Activated T-cell treated with anti-CD3 and anti-CD28 coated beads, Interleukin-2, amount 50 U/mL, for 24 hours (primary cell): ENCODE results near the gene CD4.
A peak's percentile ranks its signal among the peaks of the same experiment; 100 is the strongest.

Source experiments
- DNase-seq: peaks from one replicate; pipeline ENCODE4 v3.0.0-alpha.2; 2020
- H3K27ac Mint-ChIP-seq: 2 replicates; pipeline ENCODE4 v1.8.0; 2020; ENCODE audit warnings: mild to moderate bottlenecking, mixed read lengths
- H3K27me3 Mint-ChIP-seq: 2 replicates; pipeline ENCODE4 v1.8.0; 2020; ENCODE audit warnings: mixed read lengths
- H3K36me3 Mint-ChIP-seq: 2 replicates; pipeline ENCODE4 v1.8.0; 2020; ENCODE audit warnings: low read depth, mixed read lengths
- H3K4me1 Mint-ChIP-seq: 2 replicates; pipeline ENCODE4 v1.8.0; 2020; ENCODE audit warnings: low read depth, mixed read lengths
- H3K4me3 Mint-ChIP-seq: 2 replicates; pipeline ENCODE4 v1.8.0; 2020; ENCODE audit warnings: mild to moderate bottlenecking, moderate library complexity, mixed read lengths
- H3K9me3 Mint-ChIP-seq: 2 replicates; pipeline ENCODE4 v1.8.0; 2020; ENCODE audit warnings: mixed read lengths

Gene CD4

GRCh38 chr12:6843118-6843902, 54.0 kb downstream of the CD4 start:
- Mint-ChIP-seq H3K4me1 (no peaks in the 10 kb centered on the region), H3K4me3 (no peak overlapping the region)

DNA sequence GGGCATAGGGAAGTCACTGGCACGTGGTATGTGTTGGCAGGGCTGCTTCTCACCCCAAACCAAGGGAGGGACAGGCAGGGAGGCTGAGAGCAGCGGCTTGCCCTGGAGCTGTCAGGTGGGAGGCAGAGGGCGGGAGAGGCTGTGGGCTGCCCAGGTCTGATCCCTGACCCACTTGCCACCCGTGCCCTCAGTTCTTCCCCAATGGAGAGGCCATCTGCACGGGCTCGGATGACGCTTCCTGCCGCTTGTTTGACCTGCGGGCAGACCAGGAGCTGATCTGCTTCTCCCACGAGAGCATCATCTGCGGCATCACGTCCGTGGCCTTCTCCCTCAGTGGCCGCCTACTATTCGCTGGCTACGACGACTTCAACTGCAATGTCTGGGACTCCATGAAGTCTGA, 56.1 kb downstream of the CD4 start:
- H3K36me3 Mint-ChIP-seq: peaks cover 34% of the 10 kb centered on the region
- no peak overlapping the region for H3K4me3 Mint-ChIP-seq
- no peaks in the 10 kb centered on the region for H3K9me3 Mint-ChIP-seq
- H3K4me1 Mint-ChIP-seq: peaks cover 9% of the 10 kb centered on the region
- no peak for DNase-seq
- no peaks in the 10 kb centered on the region for H3K27me3 Mint-ChIP-seq
- no peak overlapping the region for H3K27ac Mint-ChIP-seq

More at GRCh38 chr12:6843118-6843902, 54.0 kb downstream of the CD4 start:
- no peak overlapping the region for H3K27ac Mint-ChIP-seq
- peaks cover 20% of the 10 kb centered on the region for H3K36me3 Mint-ChIP-seq
- H3K27me3 Mint-ChIP-seq: no peaks in the 10 kb centered on the region
- no peaks in the 10 kb centered on the region for H3K9me3 Mint-ChIP-seq
- no peak for DNase-seq

- H3K4me3 Mint-ChIP-seq: no peak overlapping the region
- H3K9me3 Mint-ChIP-seq: no peaks in the 10 kb centered on the region
- peaks cover 14% of the 10 kb centered on the region for H3K4me1 Mint-ChIP-seq
- no peak overlapping the region for H3K27ac Mint-ChIP-seq
- peaks cover 39% of the 10 kb centered on the region for H3K36me3 Mint-ChIP-seq
- no peak for DNase-seq
- no peaks in the 10 kb centered on the region for H3K27me3 Mint-ChIP-seq
Measured at GRCh38 chr12:6846316-6846869, 57.1 kb downstream of the CD4 start.

DNA sequence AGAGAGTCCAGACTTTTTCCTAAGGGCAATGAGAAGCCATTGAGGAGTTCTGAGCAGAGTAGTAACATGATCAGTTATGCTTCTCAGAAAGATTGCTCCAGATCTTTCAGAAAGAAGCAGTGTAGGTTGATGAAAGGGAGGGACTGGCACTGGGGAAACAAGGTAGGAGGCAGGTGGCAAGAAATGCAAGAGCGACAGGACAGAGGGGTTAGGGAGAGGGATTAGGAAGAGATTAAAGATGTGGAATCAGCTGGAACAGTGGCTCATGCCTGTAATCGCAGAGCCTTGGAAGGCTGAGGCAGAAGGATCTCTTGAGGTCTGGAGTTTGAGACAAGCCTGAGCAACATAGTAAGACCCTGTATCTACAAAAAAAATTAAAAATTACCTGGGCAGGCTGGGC, 58.3 kb downstream of the CD4 start:
- DNase-seq: no peak
- no peaks in the 10 kb centered on the region for H3K27me3 Mint-ChIP-seq
- H3K9me3 Mint-ChIP-seq: no peaks in the 10 kb centered on the region
- H3K4me3 Mint-ChIP-seq: no peak overlapping the region
- H3K36me3 Mint-ChIP-seq: peaks cover 47% of the 10 kb centered on the region
- H3K4me1 Mint-ChIP-seq: peaks cover 17% of the 10 kb centered on the region
- no peak overlapping the region for H3K27ac Mint-ChIP-seq

DNA sequence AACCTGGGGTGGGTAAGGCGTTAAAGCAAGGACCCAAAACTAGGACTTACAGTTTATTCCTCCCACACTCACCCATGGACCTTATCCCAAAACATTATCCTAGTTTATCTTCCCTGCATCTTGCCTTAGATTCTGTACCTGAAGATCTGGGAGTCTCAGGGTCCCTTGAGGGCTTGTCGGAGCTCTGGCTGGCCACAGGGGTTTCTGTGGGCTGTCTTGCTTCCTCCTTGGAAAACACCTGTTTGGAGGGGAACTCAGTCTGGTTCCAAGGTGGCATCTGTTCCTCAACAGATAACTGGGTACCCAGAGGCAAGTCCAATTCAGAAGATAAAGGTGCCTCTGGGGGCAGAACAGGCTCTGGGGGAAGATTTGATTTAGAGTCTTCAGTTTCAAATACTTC, 60.1 kb downstream of the CD4 start:
- DNase-seq: no peak
- peaks cover 63% of the 10 kb centered on the region for H3K36me3 Mint-ChIP-seq
- no peaks in the 10 kb centered on the region for H3K9me3 Mint-ChIP-seq
- H3K4me3 Mint-ChIP-seq: peak overlapping the region; percentile 89
- H3K4me1 Mint-ChIP-seq: peaks cover 32% of the 10 kb centered on the region
- no peaks in the 10 kb centered on the region for H3K27me3 Mint-ChIP-seq
- H3K27ac Mint-ChIP-seq: peak overlapping the region; percentile 72

- H3K4me1 Mint-ChIP-seq: peaks cover 36% of the 10 kb centered on the region
- peak overlapping the region; percentile 85 for H3K27ac Mint-ChIP-seq
- DNase-seq: no peak
- H3K27me3 Mint-ChIP-seq: no peaks in the 10 kb centered on the region
- peak overlapping the region; percentile 89 for H3K4me3 Mint-ChIP-seq
- H3K9me3 Mint-ChIP-seq: no peaks in the 10 kb centered on the region
- peaks cover 68% of the 10 kb centered on the region for H3K36me3 Mint-ChIP-seq
Measured at GRCh38 chr12:6849976-6850560, 60.7 kb downstream of the CD4 start.

DNA sequence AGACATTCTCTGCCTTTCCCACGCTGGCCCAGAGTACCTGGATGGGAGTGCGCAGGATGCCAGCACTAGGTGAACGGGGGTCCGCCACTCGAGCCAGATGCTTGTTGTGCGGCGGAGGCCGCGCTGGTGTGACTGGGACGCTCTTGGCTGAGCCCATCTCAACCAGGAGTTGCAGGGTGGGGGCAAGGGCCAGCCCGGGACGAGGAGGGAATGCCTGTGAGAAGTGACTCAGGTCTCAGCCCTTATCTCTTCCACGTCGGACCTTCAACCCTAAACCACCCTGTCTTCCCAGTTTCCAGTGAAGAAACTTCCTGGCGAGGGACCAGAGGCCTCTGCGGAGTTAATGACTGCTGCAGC, 61.4 kb downstream of the CD4 start:
- peaks cover 73% of the 10 kb centered on the region for H3K36me3 Mint-ChIP-seq
- no peaks in the 10 kb centered on the region for H3K27me3 Mint-ChIP-seq
- H3K9me3 Mint-ChIP-seq: no peaks in the 10 kb centered on the region
- H3K4me3 Mint-ChIP-seq: peak overlapping the region; percentile 89
- peaks cover 38% of the 10 kb centered on the region for H3K4me1 Mint-ChIP-seq
- no peak for DNase-seq
- H3K27ac Mint-ChIP-seq: peak overlapping the region; percentile 98

- Mint-ChIP-seq H3K4me1 (peaks cover 38% of the 10 kb centered on the region), H3K27ac (peak within 1 kb of the TSS; percentile 98), H3K4me3 (peak within 1 kb of the TSS; percentile 89), H3K9me3 (no peaks in the 10 kb centered on the region), H3K36me3 (peaks cover 78% of the 10 kb centered on the region), H3K27me3 (no peaks in the 10 kb centered on the region)
- peak; percentile 89 for DNase-seq
Measured at GRCh38 chr12:6851153-6851920, 62.0 kb downstream of the CD4 start, which contains the start of gene CDCA3. TSS of gene CDCA3 (minus strand) at chr12:6851286. CDS start at chr12:6850952, 334 bp downstream.

- Mint-ChIP-seq H3K27me3 (no peaks in the 10 kb centered on the region), H3K4me1 (peaks cover 38% of the 10 kb centered on the region), H3K36me3 (peaks cover 78% of the 10 kb centered on the region), H3K4me3 (peak within 1 kb of the TSS; percentile 89), H3K9me3 (no peaks in the 10 kb centered on the region), H3K27ac (peak within 1 kb of the TSS; percentile 98)
- peak; percentile 97 for DNase-seq
Measured at GRCh38 chr12:6851921-6852650, 62.8 kb downstream of the CD4 start, which contains the start of gene USP5. TSS of gene USP5 (plus strand) at chr12:6852150. CDS start at chr12:6852180, 30 bp downstream.

DNA sequence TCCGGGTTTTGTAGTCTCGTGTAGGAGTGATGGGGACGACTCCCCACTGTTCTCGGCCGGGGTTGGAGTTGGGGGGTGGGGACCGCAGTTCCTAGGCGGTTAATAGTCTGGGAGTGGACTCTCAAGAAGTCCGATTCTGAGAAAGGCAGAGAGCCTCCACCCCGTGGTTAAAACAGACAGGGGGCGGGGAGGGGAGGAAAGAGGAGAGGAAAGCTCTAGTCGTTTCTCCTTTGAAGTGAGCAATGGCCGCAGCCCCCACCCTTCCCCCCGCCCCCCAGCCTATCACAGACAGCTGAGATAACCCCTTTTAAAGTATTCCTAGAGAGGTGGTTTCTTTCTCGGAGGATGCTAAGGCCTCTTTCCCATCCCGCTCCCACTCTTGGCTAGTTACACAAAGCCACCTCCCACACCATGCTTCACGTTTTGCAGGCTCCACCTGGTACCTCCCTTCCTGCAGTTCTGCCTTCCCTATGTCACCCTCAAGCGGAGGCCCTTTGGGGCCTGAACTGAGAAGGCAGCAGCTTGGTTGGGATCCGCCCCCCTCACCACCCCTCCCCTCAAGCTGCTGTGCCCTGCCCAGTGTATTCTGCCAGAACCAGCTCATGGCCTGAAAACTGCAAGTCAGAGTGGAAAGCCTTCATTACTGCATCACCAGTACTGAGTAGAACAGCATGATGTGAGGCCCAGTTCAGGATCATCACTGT, 63.5 kb downstream of the CD4 start:
- peaks cover 79% of the 10 kb centered on the region for H3K36me3 Mint-ChIP-seq
- peak overlapping the region; percentile 98 for H3K27ac Mint-ChIP-seq
- peak; percentile 82 for DNase-seq
- peaks cover 38% of the 10 kb centered on the region for H3K4me1 Mint-ChIP-seq
- no peaks in the 10 kb centered on the region for H3K9me3 Mint-ChIP-seq
- H3K4me3 Mint-ChIP-seq: peak overlapping the region; percentile 89
- H3K27me3 Mint-ChIP-seq: no peaks in the 10 kb centered on the region

DNA sequence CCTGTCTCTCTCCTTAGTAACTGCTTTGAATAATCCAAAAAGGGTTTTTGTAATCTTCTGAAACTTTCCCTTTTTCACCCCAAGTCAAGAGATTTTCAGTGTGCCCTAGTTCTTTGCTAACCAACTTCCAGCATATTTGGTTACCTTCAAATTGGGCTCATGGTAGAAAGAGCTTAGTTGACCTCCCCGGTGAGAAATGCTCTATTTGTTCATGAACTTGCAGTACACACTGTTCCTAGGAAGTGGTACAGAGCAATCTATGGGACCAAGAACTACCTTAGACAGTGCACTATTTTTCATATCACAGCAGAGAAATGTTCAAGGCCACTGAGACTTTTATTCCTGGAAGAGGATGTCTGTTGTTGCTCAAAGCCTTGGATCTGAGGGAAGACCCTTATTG, 64.3 kb downstream of the CD4 start:
- Mint-ChIP-seq H3K27ac (peak overlapping the region; percentile 98), H3K36me3 (peaks cover 82% of the 10 kb centered on the region), H3K9me3 (no peaks in the 10 kb centered on the region), H3K27me3 (no peaks in the 10 kb centered on the region), H3K4me3 (peak overlapping the region; percentile 89), H3K4me1 (peaks cover 38% of the 10 kb centered on the region)
- no peak for DNase-seq

GRCh38 chr12:6854036-6854435, 64.7 kb downstream of the CD4 start:
- no peak for DNase-seq
- Mint-ChIP-seq H3K36me3 (peaks cover 85% of the 10 kb centered on the region), H3K27ac (peak overlapping the region; percentile 98), H3K4me1 (peaks cover 38% of the 10 kb centered on the region), H3K4me3 (peak overlapping the region; percentile 89), H3K27me3 (no peaks in the 10 kb centered on the region), H3K9me3 (no peaks in the 10 kb centered on the region)

DNA sequence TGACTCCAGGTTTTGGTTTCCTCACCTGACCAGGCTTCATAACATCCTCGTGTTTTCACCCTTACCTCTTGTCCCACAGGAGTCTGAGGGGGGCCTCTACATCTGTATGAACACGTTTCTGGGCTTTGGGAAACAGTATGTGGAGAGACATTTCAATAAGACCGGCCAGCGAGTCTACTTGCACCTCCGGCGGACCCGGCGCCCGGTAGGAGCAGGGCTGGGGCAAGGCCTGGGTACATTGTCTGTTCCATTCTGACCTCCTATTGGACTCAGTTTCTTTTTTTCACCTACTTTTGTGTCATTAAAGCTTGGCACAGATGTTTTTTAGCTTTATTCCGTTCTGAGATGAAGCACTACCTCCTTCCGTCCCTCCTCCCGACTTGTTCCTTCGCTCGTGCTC, 66.0 kb downstream of the CD4 start:
- DNase-seq: no peak
- peak overlapping the region; percentile 98 for H3K27ac Mint-ChIP-seq
- H3K9me3 Mint-ChIP-seq: no peaks in the 10 kb centered on the region
- H3K36me3 Mint-ChIP-seq: peaks cover 90% of the 10 kb centered on the region
- H3K27me3 Mint-ChIP-seq: no peaks in the 10 kb centered on the region
- H3K4me3 Mint-ChIP-seq: no peak overlapping the region
- H3K4me1 Mint-ChIP-seq: peaks cover 31% of the 10 kb centered on the region
